Measurements from ENCODE around the gene SH3PXD2B. TPM values are rescaled to one million over a fixed set of nuclear protein-coding genes. Genes with fewer than 3 reads are reported as not detected.

The SH3PXD2B gene
- total RNA-seq, 1 donor from 2014 or later: 0.17 TPM

DNA sequence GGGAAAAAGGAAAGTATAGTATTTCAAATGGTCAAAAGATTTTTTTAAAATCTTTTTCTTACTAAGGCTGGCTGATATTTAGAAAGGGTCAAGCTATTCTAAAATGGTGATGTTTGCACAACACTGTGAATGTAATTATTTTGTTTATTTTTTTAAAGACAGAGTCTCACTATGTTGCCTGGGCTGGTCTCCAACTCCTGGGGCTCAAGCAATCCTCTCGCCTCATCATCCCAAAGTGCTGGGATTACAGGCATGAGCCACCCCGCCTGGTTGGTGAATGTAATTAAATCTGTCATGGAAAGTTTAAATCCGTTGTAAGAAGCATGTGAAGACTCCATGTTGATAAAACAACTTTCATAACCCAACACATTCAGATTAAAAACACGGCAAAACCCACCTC is 173.4 kb downstream of the SH3PXD2B start:
- intact Hi-C loops (cut with micrococcal nuclease): loop anchor here (5.0 to 10.0 kb wide), 4 partner anchors 44 to 864 kb away; partner anchors contain the start of genes ATP6V0E1 and BNIP1

DNA sequence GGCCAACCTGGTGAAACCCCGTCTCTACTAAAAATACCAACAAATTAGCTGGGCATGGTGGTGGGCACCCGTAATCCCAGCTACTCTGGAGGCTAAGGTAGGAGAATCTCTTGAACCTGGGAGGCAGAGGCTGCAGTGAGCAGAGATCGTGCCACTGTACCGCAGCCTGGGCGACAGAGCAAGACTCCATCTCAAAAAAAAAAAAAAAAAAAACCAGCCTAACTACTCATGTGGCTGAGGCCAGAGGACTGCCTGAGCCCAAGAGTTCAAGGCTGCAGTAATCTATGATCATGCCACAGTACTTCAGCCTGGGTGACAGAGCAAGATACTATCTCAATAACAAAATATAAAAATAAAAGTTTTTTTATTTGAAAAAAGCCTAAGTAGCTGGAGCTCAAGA is 174.0 kb downstream of the SH3PXD2B start:
- intact Hi-C loops (cut with micrococcal nuclease): loop anchor here (5.0 to 10.0 kb wide), 4 partner anchors 43 to 864 kb away; partner anchors contain the start of genes ATP6V0E1 and BNIP1

- intact Hi-C loops (cut with micrococcal nuclease): no loop called here
These were observed 176.0 kb downstream of the SH3PXD2B start for GRCh38 chr5:172278356-172278755.

DNA sequence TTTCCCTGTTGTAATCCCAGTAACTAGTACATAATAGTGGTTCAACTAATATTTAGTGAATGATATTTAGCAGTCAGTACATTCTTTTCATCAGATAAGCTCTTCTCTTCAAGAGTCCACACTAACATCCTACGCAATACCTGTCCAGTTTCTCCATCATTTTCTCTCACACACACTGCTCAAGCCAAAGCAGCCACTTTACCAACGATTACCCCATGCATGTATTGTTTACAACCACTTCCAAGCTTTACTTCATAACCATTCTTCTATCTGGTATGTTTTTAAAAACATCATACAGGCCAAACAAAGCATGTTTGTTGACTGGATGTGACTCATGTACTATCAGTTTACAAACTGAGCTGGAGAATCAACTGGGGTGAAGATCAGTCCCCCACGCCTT is 178.1 kb downstream of the SH3PXD2B start:
- intact Hi-C loops (cut with micrococcal nuclease): no loop called here

Other genes with a start within 250 kb of the SH3PXD2B start
- gene UBTD2, start 170.8 kb downstream of the SH3PXD2B start, total RNA-seq: 5.7 and 6.4 TPM in 2 replicates
- gene NEURL1B, start 186.7 kb upstream of the SH3PXD2B start, total RNA-seq: 1.3 TPM in 2 replicates

All from T-helper 1 cell treated with Interleukin-12 subunit alpha and Interleukin-12 subunit beta and Interleukin-4 antibody, amounts not matched to agents 30 ng/mL and 1 ng/mL, for 36 hours (primary cell).